ENCODE results near the gene DMGDH. TPM values are rescaled to one million over a fixed set of nuclear protein-coding genes. Genes with fewer than 3 reads are reported as not detected.

Gene DMGDH
- total and polyA plus RNA-seq, 2 of the 4 experiments (the other 2 are of a cell fraction) = 0.18 TPM; not detected in 1

DNA sequence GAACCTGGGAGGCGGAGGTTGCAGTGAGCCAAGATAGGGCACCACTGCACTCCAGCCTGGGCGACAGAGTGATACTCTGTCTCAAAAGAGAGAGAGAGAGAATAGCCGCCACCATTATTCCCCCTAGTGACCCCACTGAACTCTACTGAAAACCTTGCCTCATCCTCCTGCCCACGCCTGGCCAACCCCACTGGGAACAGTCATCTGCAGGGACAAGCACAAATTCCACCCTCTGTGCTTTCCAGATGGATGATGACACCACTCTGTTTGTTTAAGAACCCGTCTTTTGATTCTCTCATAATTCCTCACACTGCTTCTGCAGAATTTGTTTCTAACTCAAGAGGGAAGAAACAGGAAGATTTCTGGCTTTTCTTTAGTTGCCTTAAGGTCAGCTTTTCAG lies 12.3 kb upstream of the DMGDH start:
- Histone ChIP-seq H3K9ac (ENCODE audit: low read depth, low read length) (no peak overlapping the region), H3K36me3 (ENCODE audit: control insufficient read depth, insufficient read depth, low read length) (no peaks in the 10 kb centered on the region), H3K4me2 (ENCODE audit: low read depth, low read length) (no peak overlapping the region), H3K9me3 (ENCODE audit: control insufficient read depth, insufficient read depth, low read length) (no peaks in the 10 kb centered on the region), H3K23ac (ENCODE audit: low read depth, low read length) (no peak overlapping the region), H3K27ac (ENCODE audit: insufficient read depth, low read length) (no peak overlapping the region), H3K27me3 (ENCODE audit: control insufficient read depth, insufficient read depth, low read length) (no peaks in the 10 kb centered on the region), H4K5ac (ENCODE audit: low read depth, low read length) (no peak overlapping the region), H2BK5ac (ENCODE audit: low read depth, low read length, poor library complexity, severe bottlenecking) (no peak overlapping the region), H3K4me1 (ENCODE audit: control insufficient read depth, insufficient read depth, low read length) (0 out of 2 replicates have a peak, but pooled peaks cover 2% of the 10 kb centered on the region), H2BK15ac (ENCODE audit: low read depth, low read length) (no peak overlapping the region), H3K14ac (replicated peaks; ENCODE audit: low read depth, low read length) (no peak overlapping the region), H3K18ac (ENCODE audit: low read depth, low read length) (no peak overlapping the region), H4K91ac (ENCODE audit: insufficient read depth, low read depth, low read length) (no peak overlapping the region), H2AK9ac (replicated peaks; ENCODE audit: low read depth, low read length, poor library complexity) (no peak overlapping the region), H4K8ac (ENCODE audit: low read depth in 2 of 2, low read length in 2 of 2) (no peak overlapping the region), H4K20me1 (ENCODE audit: insufficient read depth, low read length) (no peaks in the 10 kb centered on the region), H3K4me3 (ENCODE audit: insufficient read depth, low read depth, low read length) (no peak overlapping the region), H3K79me1 (ENCODE audit: low read depth in 1 of 2, low read length in 2 of 2) (no peaks in the 10 kb centered on the region), H2BK20ac (ENCODE audit: low read depth, low read length) (no peak overlapping the region), H2AFZ (replicated peaks; ENCODE audit: low read length, poor library complexity) (no peak overlapping the region), H3K56ac (ENCODE audit: extremely low read depth, insufficient read depth, low read length) (no peak overlapping the region), H2BK120ac (ENCODE audit: low read depth, low read length) (no peak overlapping the region), H2AK5ac (ENCODE audit: low read depth, low read length) (no peak overlapping the region), H3K4ac (ENCODE audit: low read depth, low read length) (no peak overlapping the region), H3K9me1 (ENCODE audit: insufficient read depth, low read length) (no peaks in the 10 kb centered on the region)
- intact Hi-C loops (cut with micrococcal nuclease) = no loop called here
- BruUV-seq (replicated peaks) = no TSS peak
- WGBS, 2 experiments (ENCODE audit: extremely low coverage in 2 of 2, insufficient read length in 1 of 2) = 88% methylated on average over 1 of the region's 5 CpGs; no CpG with 5 or more reads in 1 of the 2 experiments
- ChIA-PET POLR2A (ENCODE audit: unreplicated experiment) (no interaction called here), CTCF (no interaction called here)
- ATAC-seq (ENCODE audit: low read depth) = no peak; the same call in 1 of the 2 replicates
- TF ChIP-seq NFE2L2 (IDR thresholded peaks at IDR 0.05; ENCODE audit: low read depth, low read length) (no peak), RAD21 (IDR thresholded peaks at IDR 0.05; ENCODE audit: low read length) (no peak), SMC3 (IDR thresholded peaks at IDR 0.05; ENCODE audit: low read depth, low read length) (no peak), RCOR1 (IDR thresholded peaks at IDR 0.05; ENCODE audit: insufficient replicate concordance, low read length) (no peak), MXI1 (IDR thresholded peaks at IDR 0.05; ENCODE audit: borderline replicate concordance, low read depth, low read length) (no peak), POLR2A (IDR thresholded peaks at IDR 0.05; ENCODE audit: low read depth, low read length) (no peak), USF2 (IDR thresholded peaks at IDR 0.05; ENCODE audit: low read depth, low read length) (no peak), MAFK (IDR thresholded peaks at IDR 0.05; ENCODE audit: low read depth, low read length) (no peak), CEBPB (IDR thresholded peaks at IDR 0.05; ENCODE audit: low read depth, low read length) (no peak), BHLHE40 (IDR thresholded peaks at IDR 0.05; ENCODE audit: low read depth, low read length) (no peak), FOS (IDR thresholded peaks at IDR 0.05; ENCODE audit: low read depth, low read length) (no peak), RFX5 (IDR thresholded peaks at IDR 0.05; ENCODE audit: low read depth, low read length) (no peak), CHD1 (IDR thresholded peaks at IDR 0.05; ENCODE audit: low read depth, low read length) (no peak), MAZ (IDR thresholded peaks at IDR 0.05; ENCODE audit: borderline replicate concordance, low read depth, low read length) (no peak)
- TF ChIP-seq, protein P1, sequence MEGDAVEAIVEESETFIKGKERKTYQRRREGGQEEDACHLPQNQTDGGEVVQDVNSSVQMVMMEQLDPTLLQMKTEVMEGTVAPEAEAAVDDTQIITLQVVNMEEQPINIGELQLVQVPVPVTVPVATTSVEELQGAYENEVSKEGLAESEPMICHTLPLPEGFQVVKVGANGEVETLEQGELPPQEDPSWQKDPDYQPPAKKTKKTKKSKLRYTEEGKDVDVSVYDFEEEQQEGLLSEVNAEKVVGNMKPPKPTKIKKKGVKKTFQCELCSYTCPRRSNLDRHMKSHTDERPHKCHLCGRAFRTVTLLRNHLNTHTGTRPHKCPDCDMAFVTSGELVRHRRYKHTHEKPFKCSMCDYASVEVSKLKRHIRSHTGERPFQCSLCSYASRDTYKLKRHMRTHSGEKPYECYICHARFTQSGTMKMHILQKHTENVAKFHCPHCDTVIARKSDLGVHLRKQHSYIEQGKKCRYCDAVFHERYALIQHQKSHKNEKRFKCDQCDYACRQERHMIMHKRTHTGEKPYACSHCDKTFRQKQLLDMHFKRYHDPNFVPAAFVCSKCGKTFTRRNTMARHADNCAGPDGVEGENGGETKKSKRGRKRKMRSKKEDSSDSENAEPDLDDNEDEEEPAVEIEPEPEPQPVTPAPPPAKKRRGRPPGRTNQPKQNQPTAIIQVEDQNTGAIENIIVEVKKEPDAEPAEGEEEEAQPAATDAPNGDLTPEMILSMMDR (conservative IDR thresholded peaks at IDR 0.05; ENCODE audit: low read depth, low read length) = no peak
- TF ChIP-seq, protein P2, sequence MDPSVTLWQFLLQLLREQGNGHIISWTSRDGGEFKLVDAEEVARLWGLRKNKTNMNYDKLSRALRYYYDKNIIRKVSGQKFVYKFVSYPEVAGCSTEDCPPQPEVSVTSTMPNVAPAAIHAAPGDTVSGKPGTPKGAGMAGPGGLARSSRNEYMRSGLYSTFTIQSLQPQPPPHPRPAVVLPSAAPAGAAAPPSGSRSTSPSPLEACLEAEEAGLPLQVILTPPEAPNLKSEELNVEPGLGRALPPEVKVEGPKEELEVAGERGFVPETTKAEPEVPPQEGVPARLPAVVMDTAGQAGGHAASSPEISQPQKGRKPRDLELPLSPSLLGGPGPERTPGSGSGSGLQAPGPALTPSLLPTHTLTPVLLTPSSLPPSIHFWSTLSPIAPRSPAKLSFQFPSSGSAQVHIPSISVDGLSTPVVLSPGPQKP (IDR thresholded peaks at IDR 0.05; ENCODE audit: borderline replicate concordance, low read depth, low read length) = no peak
- in situ Hi-C loops (cut with MboI; ENCODE audit: low sequenced_read_pairs) = no loop called here
- dilution Hi-C loops (cut with HindIII; ENCODE audit: low sequenced_read_pairs, unreplicated experiment) = no loop called here
- DNase-seq = no peak
